MCF 10A (cell line): ENCODE data around the gene STEAP1B. TPM values are rescaled to one million over a fixed set of nuclear protein-coding genes. Genes with fewer than 3 reads are reported as not detected.

Experiments
- BruUV-seq: library from RNA; stranded (reverse); fragments of 400-500 nt; replicated peaks from 2 replicates; lab custom pipeline; 2021; lab: Mats Ljungman, UMichigan
- CTCF ChIA-PET: fragments of 300-600 bp; sonication (Branson Sonifier 250); formaldehyde crosslinking; extraction: SDS; loops from one replicate; lab custom pipeline; 2021; ENCODE audit warnings: antibody characterized with exemption, inconsistent platforms; lab: Yijun Ruan, JAX
- POLR2A ChIA-PET: fragments of 300-600, 350-650 bp; sonication (Branson Sonifier 250); formaldehyde crosslinking; extraction: SDS; loops from one replicate; lab custom pipeline; 2020; ENCODE audit warnings: antibody characterized with exemption, inconsistent platforms; lab: Yijun Ruan, JAX
- DNase-seq: peaks from one replicate; pipeline ENCODE4 v3.0.0-alpha.2; 2018; ENCODE audit not compliant: unreplicated experiment
- H3K27ac Mint-ChIP-seq: one replicate; pipeline ENCODE4 v1.8.0; 2022; ENCODE audit warnings: mild to moderate bottlenecking, low read depth, mixed read lengths; ENCODE audit not compliant: unreplicated experiment
- H3K27me3 Mint-ChIP-seq: one replicate; pipeline ENCODE4 v1.8.0; 2022; ENCODE audit warnings: mixed read lengths; ENCODE audit not compliant: insufficient read depth, unreplicated experiment
- H3K36me3 Mint-ChIP-seq: one replicate; pipeline ENCODE4 v1.8.0; 2022; ENCODE audit warnings: mild to moderate bottlenecking, moderate library complexity, mixed read lengths; ENCODE audit not compliant: insufficient read depth, unreplicated experiment
- H3K4me1 Mint-ChIP-seq: one replicate; pipeline ENCODE4 v1.8.0; 2022; ENCODE audit warnings: mixed read lengths; ENCODE audit not compliant: insufficient read depth, unreplicated experiment
- H3K4me3 Mint-ChIP-seq: one replicate; pipeline ENCODE4 v1.8.0; 2022; ENCODE audit warnings: mild to moderate bottlenecking, moderate library complexity, mixed read lengths; ENCODE audit not compliant: unreplicated experiment
- H3K9me3 Mint-ChIP-seq: one replicate; pipeline ENCODE4 v1.8.0; 2022; ENCODE audit warnings: mixed read lengths; ENCODE audit not compliant: unreplicated experiment
- CTCF ChIP-seq: fragments of 200-600 bp; IDR thresholded peaks from one replicate; pipeline ENCODE4 v1.8.0; 2022; ENCODE audit warnings: antibody characterized with exemption, mild to moderate bottlenecking; ENCODE audit not compliant: unreplicated experiment
- intact Hi-C: fragments of 100-400 bp; cut with micrococcal nuclease; formaldehyde crosslinking; loops from 2 replicates; pipeline ENCODE4 v1.14.1; 2022
- total RNA-seq: library from RNA; stranded (reverse); gene quantifications from 2 replicates; pipeline ENCODE4 v1.2.3, GENCODE V29; 2022

The STEAP1B gene
- total RNA-seq, 1 experiment from 2014 or later: not detected

GRCh38 chr7:22399091-22399490 lies 100.9 kb downstream of the STEAP1B start:
- ChIA-PET POLR2A (interaction anchor here (1.1 kb wide), 1 partner anchor 42 kb away, joined by 6 read pairs; the partner anchor contains the start of gene RAPGEF5), CTCF (interaction anchor here (0.7 kb wide), 1 partner anchor 29 kb away, joined by 3 read pairs; no protein-coding TSS in a partner anchor)
- Mint-ChIP-seq H3K4me1 (peaks cover 9% of the 10 kb centered on the region), H3K4me3 (no peak overlapping the region), H3K27me3 (no peaks in the 10 kb centered on the region), H3K36me3 (no peaks in the 10 kb centered on the region), H3K9me3 (no peaks in the 10 kb centered on the region), H3K27ac (no peak overlapping the region)
- DNase-seq: no peak
- BruUV-seq: no TSS peak
- intact Hi-C loops: no loop called here
- no peak for TF ChIP-seq CTCF

- CTCF ChIA-PET: no interaction called here
- BruUV-seq: no TSS peak
- Mint-ChIP-seq H3K9me3 (no peaks in the 10 kb centered on the region), H3K36me3 (no peaks in the 10 kb centered on the region), H3K4me1 (peaks cover 9% of the 10 kb centered on the region), H3K27ac (no peak overlapping the region), H3K4me3 (no peak overlapping the region), H3K27me3 (no peaks in the 10 kb centered on the region)
- peak; percentile 11 for DNase-seq
- intact Hi-C loops: no loop called here
- POLR2A ChIA-PET: interaction anchor here (0.6 to 0.7 kb wide), 2 partner anchors 10 to 477 kb away, joined by 3 read pairs; no protein-coding TSS in a partner anchor
- no peak for TF ChIP-seq CTCF
These were observed 102.0 kb downstream of the STEAP1B start for GRCh38 chr7:22397981-22398380.

- POLR2A ChIA-PET: no interaction called here
- H3K9me3 Mint-ChIP-seq: no peaks in the 10 kb centered on the region
- H3K27me3 Mint-ChIP-seq: no peaks in the 10 kb centered on the region
- CTCF ChIA-PET: interaction anchor here (0.6 kb wide), 1 partner anchor 56 kb away, joined by 4 read pairs; no protein-coding TSS in a partner anchor
- intact Hi-C loops: no loop called here
- H3K4me1 Mint-ChIP-seq: no peaks in the 10 kb centered on the region
- H3K36me3 Mint-ChIP-seq: no peaks in the 10 kb centered on the region
- no TSS peak for BruUV-seq
- TF ChIP-seq CTCF: no peak
- H3K4me3 Mint-ChIP-seq: no peak overlapping the region
- no peak for DNase-seq
- H3K27ac Mint-ChIP-seq: no peak overlapping the region
These were observed 104.8 kb downstream of the STEAP1B start for GRCh38 chr7:22395222-22395621.

GRCh38 chr7:22394739-22395138 lies 105.2 kb downstream of the STEAP1B start:
- no peak for DNase-seq
- ChIA-PET POLR2A (no interaction called here), CTCF (interaction anchor here (0.6 kb wide), 1 partner anchor 57 kb away, joined by 4 read pairs; no protein-coding TSS in a partner anchor)
- no peak for TF ChIP-seq CTCF
- H3K36me3 Mint-ChIP-seq: no peaks in the 10 kb centered on the region
- no peaks in the 10 kb centered on the region for H3K27me3 Mint-ChIP-seq
- intact Hi-C loops: no loop called here
- H3K27ac Mint-ChIP-seq: no peak overlapping the region
- no TSS peak for BruUV-seq
- no peak overlapping the region for H3K4me3 Mint-ChIP-seq
- no peaks in the 10 kb centered on the region for H3K4me1 Mint-ChIP-seq
- no peaks in the 10 kb centered on the region for H3K9me3 Mint-ChIP-seq
